ENCODE results near the gene OGDH.

DNA sequence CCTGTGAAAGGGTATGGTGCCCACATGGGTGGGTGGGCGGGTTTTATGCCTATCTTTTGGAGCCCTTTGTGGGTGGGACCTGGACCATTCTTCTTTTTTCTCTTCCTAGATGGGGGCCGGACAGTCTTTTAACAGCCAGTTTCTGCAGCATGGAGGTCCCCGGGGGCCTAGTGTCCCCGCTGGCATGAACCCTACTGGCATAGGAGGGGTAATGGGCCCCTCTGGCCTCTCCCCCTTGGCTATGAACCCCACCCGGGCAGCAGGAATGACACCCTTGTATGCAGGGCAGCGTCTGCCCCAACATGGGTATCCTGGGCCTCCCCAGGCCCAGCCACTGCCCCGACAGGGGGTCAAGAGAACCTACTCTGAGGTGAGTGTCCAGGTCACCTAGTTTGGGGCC is 151.3 kb downstream of the OGDH start:
- TF ChIP-seq CTCF (IDR thresholded peaks at IDR 0.05) (no peak), POLR2A (IDR thresholded peaks at IDR 0.05) (no peak)

Data from Peyer's patch (tissue), 4 donors.